Measurements from ENCODE around the gene NFYC.

Gene NFYC

GRCh38 chr1:40711465-40712404 lies 20.2 kb downstream of the NFYC start (continued):
- peak; percentile 75; the same call in 1 of the 2 replicates for TF ChIP-seq ZNF561 (tag by site-specific recombination; IDR thresholded peaks at IDR 0.05; ENCODE audit: borderline replicate concordance)
- TF ChIP-seq TRIM28 (IDR thresholded peaks at IDR 0.05; ENCODE audit: borderline replicate concordance, low read length) = 0 out of 2 replicates have a peak, but pooled peaks have one; percentile 45
- TF ChIP-seq ZNF335 (tag by site-specific recombination; conservative IDR thresholded peaks at IDR 0.05) = peak; percentile 79
- TF ChIP-seq TSHZ1 (tag by site-specific recombination; IDR thresholded peaks at IDR 0.05; ENCODE audit: borderline replicate concordance) = no peak
- no peak for TF ChIP-seq ZNF114 (tag by site-specific recombination; IDR thresholded peaks at IDR 0.05)
- TF ChIP-seq ZNF664 (tag by site-specific recombination; IDR thresholded peaks at IDR 0.05) = no peak; the same call in 1 of the 2 replicates
- peak; percentile 72; the same call in 1 of the 2 replicates for TF ChIP-seq ZNF660 (tag by site-specific recombination; IDR thresholded peaks at IDR 0.05)
- peak; percentile 13; the same call in 1 of the 2 replicates for TF ChIP-seq ZXDB (tag by site-specific recombination; IDR thresholded peaks at IDR 0.05)
- TF ChIP-seq ZNF223 (tag by site-specific recombination; IDR thresholded peaks at IDR 0.05) = no peak
- TF ChIP-seq SP7 (tag by site-specific recombination; IDR thresholded peaks at IDR 0.05) = peak; percentile 81
- no peak for TF ChIP-seq ZBTB20 (tag by site-specific recombination; IDR thresholded peaks at IDR 0.05)
- TF ChIP-seq GLIS1 (tag by site-specific recombination; IDR thresholded peaks at IDR 0.05) = peak; percentile 56
- TF ChIP-seq MZF1 (tag by site-specific recombination; IDR thresholded peaks at IDR 0.05; ENCODE audit: borderline replicate concordance) = 0 out of 2 replicates have a peak, but pooled peaks have one; percentile 15
- 0 out of 2 replicates have a peak, but pooled peaks have one; percentile 50 for TF ChIP-seq ZNF10 (tag by site-specific recombination; IDR thresholded peaks at IDR 0.05)
- no peak; the same call in 1 of the 2 replicates for TF ChIP-seq ZNF449 (tag by site-specific recombination; IDR thresholded peaks at IDR 0.05)
- TF ChIP-seq ZBTB17 (tag by site-specific recombination; IDR thresholded peaks at IDR 0.05) = peak; percentile 33; the same call in 1 of the 2 replicates
- no peak for TF ChIP-seq HOXD13 (CRISPR knock-in tag; IDR thresholded peaks at IDR 0.05; ENCODE audit: borderline replicate concordance)
- no peak; the same call in 1 of the 2 replicates for TF ChIP-seq ZBTB44 (tag by site-specific recombination; IDR thresholded peaks at IDR 0.05)
- peak; percentile 50 for TF ChIP-seq FEZF1 (tag by site-specific recombination; IDR thresholded peaks at IDR 0.05)
- no peak for TF ChIP-seq ZNF19 (tag by site-specific recombination; IDR thresholded peaks at IDR 0.05; ENCODE audit: low read depth)
- 0 out of 2 replicates have a peak, but pooled peaks have one; percentile 16 for TF ChIP-seq ZNF362 (tag by site-specific recombination; IDR thresholded peaks at IDR 0.05)
- TF ChIP-seq ZNF311 (tag by site-specific recombination; IDR thresholded peaks at IDR 0.05; ENCODE audit: borderline replicate concordance) = no peak
- TF ChIP-seq KLF7 (tag by site-specific recombination; IDR thresholded peaks at IDR 0.05; ENCODE audit: borderline replicate concordance) = no peak
- no peak for TF ChIP-seq ZNF274 (IDR thresholded peaks at IDR 0.05; ENCODE audit: low read length)
- no peak for TF ChIP-seq ZNF274 (tag by site-specific recombination; IDR thresholded peaks at IDR 0.05; ENCODE audit: borderline replicate concordance)
- TF ChIP-seq SETDB1 (IDR thresholded peaks at IDR 0.05; ENCODE audit: insufficient read length, low read length) = no peak
- TF ChIP-seq ZNF571 (tag by site-specific recombination; IDR thresholded peaks at IDR 0.05) = no peak
- TF ChIP-seq PRDM6 (tag by site-specific recombination; IDR thresholded peaks at IDR 0.05) = peak; percentile 87
- no peak for TF ChIP-seq KLF16 (tag by site-specific recombination; IDR thresholded peaks at IDR 0.05)

Data from HEK293 (cell line).